Breast epithelium (tissue), 3 donors: ENCODE data around the gene SDCBP2.

Source experiments
- CTCF ChIP-seq, 3 donors: fragments of 450-650 bp; IDR thresholded peaks; one replicate each; pipeline ENCODE4 v1.5.1; 2016 to 2017; ENCODE audit warnings: antibody characterized with exemption in 3 of 3, mild to moderate bottlenecking in 3 of 3, moderate library complexity in 3 of 3
- POLR2A ChIP-seq: fragments of 450-650 bp; IDR thresholded peaks from one replicate; pipeline ENCODE4 v1.6.1; 2016; ENCODE audit warnings: antibody characterized with exemption, mild to moderate bottlenecking, moderate library complexity

GRCh38 chr20:1368448-1369199, 39.7 kb upstream of the SDCBP2 start:
- TF ChIP-seq POLR2A = no peak
- TF ChIP-seq CTCF (IDR thresholded peaks at IDR 0.05) = no peak
